Fibroblast of peridontal ligament (primary cell): Measurements from ENCODE around the gene COBLL1.
"Not testable (repeated sequence)": the region's sequence is repeated elsewhere in the genome, so short reads cannot be mapped to it uniquely, and the experiment has no call there.

Experiments
- DNase-seq: peaks from one replicate; pipeline ENCODE4 v3.0.0-alpha.2; 2010; ENCODE audit errors: extremely low read depth

COBLL1 gene

DNA sequence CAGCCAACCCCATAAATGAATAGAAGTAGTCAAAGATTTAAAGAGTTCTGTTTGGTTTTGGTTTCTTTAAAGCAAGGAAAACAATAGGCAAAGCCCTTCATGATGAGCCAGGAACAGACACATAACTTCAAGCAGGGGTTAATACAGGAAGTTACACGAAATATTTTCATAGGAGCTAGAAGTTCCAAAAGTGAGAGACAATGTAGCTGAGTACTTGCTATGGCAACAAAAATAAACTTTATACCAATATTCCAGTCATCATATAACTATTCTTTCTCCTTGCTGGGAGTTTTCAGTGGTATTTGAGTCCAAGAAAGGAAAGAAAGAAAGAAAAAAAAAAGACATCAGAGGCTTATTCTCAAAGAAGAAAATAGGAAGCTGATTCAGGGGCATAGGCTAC lies 56.2 kb downstream of the COBLL1 start:
- peak; percentile 68 for DNase-seq

DNA sequence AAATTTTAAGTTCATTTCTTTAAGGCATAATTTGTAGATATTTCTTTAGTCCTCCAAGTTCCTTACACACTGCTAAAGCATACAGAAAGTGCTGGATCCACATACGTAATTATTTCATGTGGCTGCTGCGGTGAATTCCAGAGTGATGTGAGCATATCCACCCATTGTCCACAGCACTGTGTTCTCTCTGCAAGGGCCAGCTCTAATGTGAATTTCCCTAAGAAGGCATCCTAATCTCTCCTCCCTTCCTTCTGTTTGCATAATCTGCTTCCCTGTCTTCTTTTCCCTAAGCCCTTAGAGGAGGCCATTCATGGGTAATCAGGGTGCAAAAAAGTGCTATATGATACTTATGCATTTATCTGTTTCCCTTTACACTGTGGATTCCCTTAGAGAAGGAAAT lies 57.2 kb downstream of the COBLL1 start:
- DNase-seq = no peak

- DNase-seq = peak; percentile 62
Measured at GRCh38 chr2:164782323-164782722, 59.3 kb downstream of the COBLL1 start.

GRCh38 chr2:164781394-164781793 lies 60.2 kb downstream of the COBLL1 start:
- no peak for DNase-seq

DNA sequence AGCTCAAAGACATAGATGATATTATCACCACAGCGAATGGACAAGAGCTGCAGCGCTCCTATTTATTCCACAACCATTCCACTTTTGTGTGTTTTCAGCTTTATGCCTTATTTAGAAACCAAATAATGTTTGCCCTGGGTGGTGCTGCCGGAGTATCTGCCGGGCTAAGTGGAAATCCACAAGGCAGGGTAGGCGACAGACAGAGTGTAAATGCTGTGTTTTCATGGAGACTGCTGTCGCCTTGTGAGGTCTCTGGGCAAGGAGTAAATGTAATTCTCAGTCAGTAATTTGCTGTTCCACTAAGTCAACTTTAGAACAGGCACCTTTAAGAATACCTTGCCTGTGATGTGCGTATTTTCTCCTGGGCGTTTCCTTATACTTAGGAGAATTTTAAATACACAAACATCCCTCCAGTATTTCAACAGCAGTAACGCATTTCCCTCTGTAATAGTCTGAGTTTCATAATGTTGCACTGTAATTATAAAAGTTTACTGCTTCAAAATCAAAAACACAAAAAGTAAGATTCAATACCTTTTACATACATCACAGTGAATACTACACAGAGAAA lies 60.9 kb downstream of the COBLL1 start:
- no peak for DNase-seq

- no peak for DNase-seq
Measured at GRCh38 chr2:164779383-164780057, 62.1 kb downstream of the COBLL1 start.

- no peak for DNase-seq
Measured at GRCh38 chr2:164778723-164779122, 62.9 kb downstream of the COBLL1 start.

DNA sequence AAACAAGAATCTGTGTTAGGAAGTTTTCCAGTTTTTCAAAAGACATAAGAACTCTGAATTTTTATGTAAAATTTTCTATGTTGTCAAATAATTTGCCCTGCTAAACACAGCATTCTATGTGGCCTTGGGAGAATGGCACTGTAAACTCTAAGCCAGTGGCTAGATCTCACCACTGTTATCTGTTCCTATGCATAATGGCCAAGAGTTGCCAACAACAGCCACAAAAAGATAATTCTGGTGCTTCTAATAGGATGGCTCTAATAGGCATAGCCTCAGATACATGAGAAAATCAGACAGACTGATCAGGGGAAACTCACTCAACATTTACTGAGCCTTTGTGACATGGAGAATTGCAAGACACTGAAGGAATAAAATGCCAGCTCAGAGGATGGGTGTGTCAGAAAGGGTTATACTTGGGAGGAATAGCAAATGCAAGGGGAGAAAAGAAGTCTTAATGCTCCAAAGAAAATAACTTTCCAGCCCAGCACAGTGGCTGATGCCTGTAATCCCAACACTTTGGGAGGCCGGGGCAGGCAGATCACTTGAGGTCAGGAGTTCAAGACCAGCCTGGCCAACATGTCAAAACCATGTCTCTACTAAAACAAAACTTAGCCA lies 63.7 kb downstream of the COBLL1 start:
- no peak for DNase-seq

DNA sequence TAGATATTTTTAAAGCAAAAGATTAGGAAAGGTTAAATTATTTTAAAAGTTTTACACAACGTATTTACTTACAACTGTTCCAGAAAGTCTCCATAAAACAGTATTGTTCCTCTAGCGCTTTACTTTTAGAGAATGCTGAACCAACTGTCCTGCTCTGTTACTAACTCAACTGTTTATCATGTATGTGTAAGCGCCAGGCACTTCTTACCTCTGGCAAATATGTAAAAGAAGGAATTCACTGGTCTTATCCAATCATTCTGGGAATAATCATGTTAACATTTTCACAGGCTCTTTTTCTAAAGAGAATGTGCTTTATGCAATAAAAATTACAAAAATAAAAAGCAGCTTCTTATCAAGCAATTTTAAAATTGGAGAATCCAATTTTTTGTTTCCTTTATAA lies 68.0 kb downstream of the COBLL1 start:
- DNase-seq = no peak

DNA sequence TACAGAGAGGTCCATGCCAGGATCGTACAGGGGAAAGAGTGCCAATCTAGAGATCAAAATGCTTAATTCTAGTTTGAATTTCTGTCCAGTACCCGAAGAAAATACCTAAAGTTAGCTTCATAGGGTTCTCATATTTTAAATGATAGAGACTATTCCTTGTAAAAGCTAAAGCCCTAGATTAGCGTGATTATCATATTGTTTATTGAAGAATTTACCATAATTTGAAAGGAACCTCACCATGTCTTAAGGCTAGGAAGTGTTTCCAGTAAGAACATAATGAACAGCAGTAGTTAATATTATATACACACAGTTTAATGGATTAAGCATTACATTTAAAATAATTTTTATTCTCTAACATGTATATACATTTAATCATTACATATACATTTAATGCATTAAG lies 68.5 kb downstream of the COBLL1 start:
- DNase-seq = no peak

DNA sequence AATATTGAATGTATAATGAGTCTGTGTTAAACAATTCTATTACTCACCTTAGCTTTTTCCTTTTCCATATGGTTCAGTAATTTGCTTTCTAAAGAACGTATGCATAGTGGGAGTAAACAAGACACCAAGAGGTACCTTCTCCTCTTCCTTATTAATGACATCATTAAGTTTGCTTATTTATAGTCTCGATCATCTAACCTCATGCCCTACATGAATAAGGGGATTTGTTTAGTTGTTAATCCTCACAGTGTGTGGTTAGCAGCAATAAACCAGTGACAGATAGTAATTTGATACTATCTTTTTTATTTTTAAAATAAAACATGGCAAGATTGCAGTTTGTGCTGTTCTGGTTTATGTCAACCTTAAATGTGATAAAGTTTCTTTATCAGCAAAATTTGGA lies 69.7 kb downstream of the COBLL1 start:
- DNase-seq = no peak

GRCh38 chr2:164770421-164770916 lies 71.2 kb downstream of the COBLL1 start:
- DNase-seq = no peak

- no peak for DNase-seq
Measured at GRCh38 chr2:164766954-164767320, 74.7 kb downstream of the COBLL1 start.

GRCh38 chr2:164766216-164766953 lies 75.2 kb downstream of the COBLL1 start:
- no peak for DNase-seq

DNA sequence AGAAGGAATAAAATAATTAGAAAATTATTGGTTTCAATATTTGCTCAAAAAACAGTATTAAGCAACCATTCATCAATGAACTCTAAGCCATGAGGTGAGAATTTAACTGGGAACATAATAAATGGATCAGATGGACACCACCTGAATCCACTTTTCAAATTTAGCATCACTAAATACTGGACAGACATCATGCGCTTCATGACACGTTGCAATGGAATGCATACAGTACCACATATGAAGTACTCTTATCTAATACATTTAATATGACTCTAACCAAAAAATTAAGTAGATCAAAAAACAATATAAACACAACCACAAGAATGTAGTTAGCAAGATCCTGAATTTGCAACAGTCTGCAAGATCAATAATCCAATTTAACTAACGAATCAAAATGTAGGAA lies 76.6 kb downstream of the COBLL1 start:
- DNase-seq = peak; percentile 15

GRCh38 chr2:164764474-164764873 lies 77.1 kb downstream of the COBLL1 start:
- DNase-seq = no peak

- no peak for DNase-seq
Measured at GRCh38 chr2:164763431-164763830, 78.2 kb downstream of the COBLL1 start.

GRCh38 chr2:164761737-164762460 lies 79.7 kb downstream of the COBLL1 start:
- no peak for DNase-seq

DNA sequence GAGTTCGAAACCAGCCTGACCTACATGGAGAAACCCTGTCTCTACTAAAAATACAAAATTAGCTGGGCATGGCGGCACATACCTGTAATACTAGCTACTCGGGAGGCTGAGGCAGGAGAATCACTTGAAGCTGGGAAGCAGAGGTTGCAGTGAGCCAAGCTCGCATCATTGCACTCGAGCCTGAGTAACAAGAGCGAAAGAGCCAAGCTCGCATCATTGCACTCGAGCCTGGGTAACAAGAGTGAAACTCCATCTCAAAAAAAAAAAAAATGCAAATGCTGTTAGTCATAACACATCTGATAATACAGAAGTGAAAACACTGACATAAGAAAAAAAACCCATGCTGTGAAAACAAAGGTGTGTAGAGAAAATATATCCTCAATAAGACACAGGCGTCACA lies 80.4 kb downstream of the COBLL1 start:
- DNase-seq = not testable (repeated sequence)

GRCh38 chr2:164760179-164760578 lies 81.4 kb downstream of the COBLL1 start:
- DNase-seq = no peak

GRCh38 chr2:164757934-164758695 lies 83.5 kb downstream of the COBLL1 start:
- DNase-seq = peak; percentile 87
